ENCODE results near the gene HMG20A.

- TF ChIP-seq CTCF (IDR thresholded peaks at IDR 0.05) (no peak), POLR2A (IDR thresholded peaks at IDR 0.05) (no peak)
Observed at GRCh38 chr15:77409259-77410156, 11.2 kb upstream of the HMG20A start.

Measured in Peyer's patch (tissue), 4 donors.